Suprapubic skin (tissue), 4 donors: ENCODE measurements around the gene EXD3. TPM values are rescaled to one million over a fixed set of nuclear protein-coding genes. Genes with fewer than 3 reads are reported as not detected.
"Not testable (repeated sequence)": the region's sequence is repeated elsewhere in the genome, so short reads cannot be mapped to it uniquely, and the experiment has no call there.

Source experiments
- DNase-seq, 2 donors: peaks; one replicate each; pipeline ENCODE4 v3.0.0-alpha.2; 2019; ENCODE audit warnings: low spot score in 2 of 2
- H3K27ac ChIP-seq: fragments of 200-600 bp; sonication (generic); one replicate; pipeline ENCODE4 v1.5.1; 2019
- H3K27me3 ChIP-seq: fragments of 200-600 bp; sonication (generic); one replicate; pipeline ENCODE4 v1.5.1; 2019
- H3K36me3 ChIP-seq: fragments of 200-600 bp; sonication (generic); one replicate; pipeline ENCODE4 v1.5.1; 2019
- H3K4me1 ChIP-seq: fragments of 200-600 bp; sonication (generic); one replicate; pipeline ENCODE4 v1.5.1; 2019
- H3K4me3 ChIP-seq: fragments of 200-600 bp; sonication (generic); one replicate; pipeline ENCODE4 v1.5.1; 2019; ENCODE audit warnings: mild to moderate bottlenecking
- H3K9me3 ChIP-seq: fragments of 200-600 bp; sonication (generic); one replicate; pipeline ENCODE4 v1.5.1; 2019
- EP300 ChIP-seq: sonication (generic); formaldehyde crosslinking; IDR thresholded peaks from one replicate; pipeline ENCODE4 v1.6.1; 2017; ENCODE audit warnings: antibody characterized with exemption
- POLR2A ChIP-seq, 2 donors: fragments of 450-650 bp; IDR thresholded peaks; one replicate each; pipeline ENCODE4 v1.6.1; 2017; ENCODE audit warnings: antibody characterized with exemption in 2 of 2, mild to moderate bottlenecking in 2 of 2, moderate library complexity in 2 of 2
- POLR2AphosphoS5 ChIP-seq, 3 donors: sonication (generic); formaldehyde crosslinking; IDR thresholded peaks; one replicate each; pipeline ENCODE4 v1.6.1; 2017; ENCODE audit warnings: antibody characterized with exemption in 3 of 3
- WGBS: methylation state at CpG from one replicate; pipeline ENCODE4 v1.1.5; 2018; 5-methylcytosine and 5-hydroxymethylcytosine counted together
- total RNA-seq, 4 donors: library from RNA; depleted of rRNA; stranded (reverse); fragments of >200 nt; gene quantifications; one replicate each; pipeline ENCODE4 v1.1.0, GENCODE V29; 2016
- TF ChIP-seq, protein P1 (sequence below), 2 donors: fragments of 200-600 bp in 1 of 2; fragments of 450-650 bp in 1 of 2; sonication (generic) in 1 of 2; IDR thresholded peaks; one replicate each; pipeline ENCODE4 v1.5.1; 2016 to 2019; ENCODE audit warnings: antibody characterized with exemption in 2 of 2, mild to moderate bottlenecking in 1 of 2, moderate library complexity in 1 of 2

The EXD3 gene
- total RNA-seq, 4 donors from 2014 or later = 7.3 to 54.0 (median 16.4) TPM

- Histone ChIP-seq H3K9me3 (no peaks in the 10 kb centered on the region), H3K4me1 (peaks cover 43% of the 10 kb centered on the region), H3K36me3 (peaks cover 36% of the 10 kb centered on the region), H3K27ac (no peak overlapping the region), H3K4me3 (peak overlapping the region; percentile 60), H3K27me3 (no peaks in the 10 kb centered on the region)
- 28% methylated on average over 21 of the region's 25 CpGs for WGBS
- TF ChIP-seq POLR2AphosphoS5 (IDR thresholded peaks at IDR 0.05) (no peak), EP300 (no peak), POLR2A (IDR thresholded peaks at IDR 0.05) (no peak)
- TF ChIP-seq, protein P1, sequence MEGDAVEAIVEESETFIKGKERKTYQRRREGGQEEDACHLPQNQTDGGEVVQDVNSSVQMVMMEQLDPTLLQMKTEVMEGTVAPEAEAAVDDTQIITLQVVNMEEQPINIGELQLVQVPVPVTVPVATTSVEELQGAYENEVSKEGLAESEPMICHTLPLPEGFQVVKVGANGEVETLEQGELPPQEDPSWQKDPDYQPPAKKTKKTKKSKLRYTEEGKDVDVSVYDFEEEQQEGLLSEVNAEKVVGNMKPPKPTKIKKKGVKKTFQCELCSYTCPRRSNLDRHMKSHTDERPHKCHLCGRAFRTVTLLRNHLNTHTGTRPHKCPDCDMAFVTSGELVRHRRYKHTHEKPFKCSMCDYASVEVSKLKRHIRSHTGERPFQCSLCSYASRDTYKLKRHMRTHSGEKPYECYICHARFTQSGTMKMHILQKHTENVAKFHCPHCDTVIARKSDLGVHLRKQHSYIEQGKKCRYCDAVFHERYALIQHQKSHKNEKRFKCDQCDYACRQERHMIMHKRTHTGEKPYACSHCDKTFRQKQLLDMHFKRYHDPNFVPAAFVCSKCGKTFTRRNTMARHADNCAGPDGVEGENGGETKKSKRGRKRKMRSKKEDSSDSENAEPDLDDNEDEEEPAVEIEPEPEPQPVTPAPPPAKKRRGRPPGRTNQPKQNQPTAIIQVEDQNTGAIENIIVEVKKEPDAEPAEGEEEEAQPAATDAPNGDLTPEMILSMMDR (IDR thresholded peaks at IDR 0.05) = no peak
- peak in 1 of 2 donors; percentile 88 for DNase-seq
These were observed 30.7 kb upstream of the EXD3 start for GRCh38 chr9:137453643-137454081.

DNA sequence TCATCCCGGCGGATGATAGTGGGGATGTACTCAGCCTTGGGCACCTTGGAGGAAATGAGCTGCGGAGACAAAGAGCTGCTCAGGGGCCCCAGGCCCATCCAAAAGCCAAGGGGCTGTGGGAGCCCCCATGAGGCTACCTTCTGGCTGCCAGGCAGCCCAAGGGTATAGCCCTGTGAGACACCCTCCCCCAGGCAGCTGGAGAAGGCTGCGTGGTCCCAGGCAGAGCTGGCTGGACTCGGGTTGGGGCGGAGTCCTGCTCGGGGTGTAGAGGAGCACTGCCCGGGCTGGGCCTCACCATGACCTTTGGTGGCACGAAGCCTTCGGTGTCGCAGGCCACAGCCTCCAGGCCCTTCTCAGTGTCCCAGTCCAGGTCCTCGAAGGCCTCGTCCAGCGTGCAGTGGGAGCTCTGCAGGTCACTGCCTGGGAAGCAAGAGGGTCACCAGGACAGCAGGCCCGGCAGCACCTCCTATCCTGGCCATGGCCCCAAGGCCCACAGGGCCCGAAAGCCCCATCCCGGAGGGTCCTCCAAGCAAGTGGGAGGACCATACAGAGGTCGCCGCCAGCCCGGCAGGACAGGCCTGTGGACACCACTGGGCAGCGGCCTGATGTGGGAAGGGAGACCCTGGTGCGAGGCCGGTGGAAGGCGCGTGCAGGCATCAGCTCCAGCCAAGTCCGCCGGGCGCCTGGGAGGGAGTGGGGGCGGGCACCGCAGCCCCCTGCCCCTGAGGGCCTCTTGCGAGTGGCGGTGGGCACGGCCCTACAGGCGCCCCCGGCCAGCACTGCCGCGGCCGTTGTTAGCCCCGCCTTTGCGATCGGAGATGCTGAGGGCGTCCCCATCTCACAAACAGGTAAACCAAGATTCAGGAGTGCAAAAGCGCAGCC lies 30.0 kb upstream of the EXD3 start:
- TF ChIP-seq, protein P1 (IDR thresholded peaks at IDR 0.05) = no peak
- TF ChIP-seq POLR2AphosphoS5 (IDR thresholded peaks at IDR 0.05) (no peak), POLR2A (IDR thresholded peaks at IDR 0.05) (no peak), EP300 (no peak)
- 100% methylated on average over 3 of the region's 43 CpGs for WGBS
- no peaks in the 10 kb centered on the region for H3K9me3 ChIP-seq
- H3K4me1 ChIP-seq = peaks cover 37% of the 10 kb centered on the region
- no peak overlapping the region for H3K27ac ChIP-seq
- H3K27me3 ChIP-seq = no peaks in the 10 kb centered on the region
- H3K36me3 ChIP-seq = peaks cover 36% of the 10 kb centered on the region
- peak in 1 of 2 donors; percentile 80 for DNase-seq
- peak overlapping the region; percentile 60 for H3K4me3 ChIP-seq

GRCh38 chr9:137452006-137452760 lies 29.2 kb upstream of the EXD3 start:
- peaks cover 32% of the 10 kb centered on the region for H3K4me1 ChIP-seq
- peak in 1 of 2 donors; percentile 65 for DNase-seq
- WGBS = 92% methylated on average over 15 of the region's 17 CpGs
- H3K4me3 ChIP-seq = no peak overlapping the region
- H3K36me3 ChIP-seq = peaks cover 34% of the 10 kb centered on the region
- no peak overlapping the region for H3K27ac ChIP-seq
- H3K9me3 ChIP-seq = no peaks in the 10 kb centered on the region
- no peaks in the 10 kb centered on the region for H3K27me3 ChIP-seq
- TF ChIP-seq EP300 (no peak), POLR2A (IDR thresholded peaks at IDR 0.05) (no peak), POLR2AphosphoS5 (IDR thresholded peaks at IDR 0.05) (no peak)
- TF ChIP-seq, protein P1 (IDR thresholded peaks at IDR 0.05) = no peak

- not testable (repeated sequence) for H3K9me3 ChIP-seq, H3K27me3 ChIP-seq, H3K27ac ChIP-seq, H3K4me3 ChIP-seq
- H3K36me3 ChIP-seq = peaks cover 28% of the 10 kb centered on the region
- DNase-seq = peak in 1 of 2 donors; percentile 46
- H3K4me1 ChIP-seq = peaks cover 33% of the 10 kb centered on the region
- WGBS = 99% methylated on average over 6 of the region's 31 CpGs
These were observed 28.5 kb upstream of the EXD3 start for GRCh38 chr9:137451264-137452005.

DNA sequence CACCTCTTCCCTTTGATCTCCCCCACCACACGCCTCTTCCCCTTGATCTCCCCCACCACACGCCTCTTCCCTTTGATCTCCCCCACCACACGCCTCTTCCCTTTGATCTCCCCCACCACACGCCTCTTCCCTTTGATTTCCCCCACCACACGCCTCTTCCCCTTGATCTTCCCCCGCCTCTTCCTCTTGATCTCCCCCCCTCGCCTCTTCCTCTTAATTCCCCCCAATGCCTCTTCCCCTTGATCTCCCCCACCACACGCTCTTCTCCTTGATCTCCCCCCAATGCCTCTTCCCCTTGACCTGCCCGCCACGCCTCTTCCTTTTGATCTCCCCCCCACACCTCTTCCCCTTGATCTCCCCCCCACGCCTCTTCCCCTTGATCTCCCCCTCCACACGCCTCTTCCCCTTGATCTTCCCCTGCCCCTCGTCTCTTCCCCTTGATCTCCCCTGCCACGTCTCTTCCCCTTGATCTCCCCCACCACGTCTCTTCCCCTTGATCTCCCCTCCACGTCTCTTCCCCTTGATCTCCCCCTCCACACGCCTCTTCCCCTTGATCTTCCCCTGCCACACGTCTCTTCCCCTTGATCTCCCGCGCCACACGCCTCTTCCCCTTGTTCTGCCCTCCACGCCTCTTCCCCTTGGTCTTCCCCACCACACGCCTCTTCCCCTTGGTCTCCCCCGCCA lies 27.7 kb upstream of the EXD3 start:
- H3K27ac ChIP-seq, H3K27me3 ChIP-seq, H3K9me3 ChIP-seq, H3K4me3 ChIP-seq: not testable (repeated sequence)
- 89% methylated on average over 12 of the region's 24 CpGs for WGBS
- DNase-seq = peak in 1 of 2 donors; percentile 22
- Histone ChIP-seq H3K4me1 (peaks cover 37% of the 10 kb centered on the region), H3K36me3 (peaks cover 28% of the 10 kb centered on the region)
